CMK (cell line): ENCODE results near the gene TTC28.

Source experiments
- DNase-seq: peaks from one replicate; pipeline ENCODE4 v3.0.0-alpha.2; 2010; ENCODE audit warnings: low read depth

The TTC28 gene

GRCh38 chr22:28351476-28351875, 328.2 kb downstream of the TTC28 start:
- no peak for DNase-seq

GRCh38 chr22:28348613-28349609, 330.7 kb downstream of the TTC28 start:
- no peak for DNase-seq

GRCh38 chr22:28346308-28346707, 333.3 kb downstream of the TTC28 start:
- no peak for DNase-seq

- no peak for DNase-seq
Measured at GRCh38 chr22:28344918-28345703, 334.5 kb downstream of the TTC28 start.

GRCh38 chr22:28341001-28341400, 338.6 kb downstream of the TTC28 start:
- no peak for DNase-seq

- DNase-seq, result no peak
Measured at GRCh38 chr22:28333088-28333487, 346.6 kb downstream of the TTC28 start.

GRCh38 chr22:28332410-28332809, 347.2 kb downstream of the TTC28 start:
- DNase-seq, result no peak

GRCh38 chr22:28331695-28332094, 347.9 kb downstream of the TTC28 start:
- DNase-seq, result no peak

GRCh38 chr22:28329186-28330073, 350.2 kb downstream of the TTC28 start:
- DNase-seq, result no peak

GRCh38 chr22:28328756-28329155, 350.9 kb downstream of the TTC28 start:
- no peak for DNase-seq

- DNase-seq, result no peak
Measured at GRCh38 chr22:28316014-28316413, 363.6 kb downstream of the TTC28 start.

GRCh38 chr22:28314959-28315358, 364.7 kb downstream of the TTC28 start:
- no peak for DNase-seq

- no peak for DNase-seq
Measured at GRCh38 chr22:28310299-28310698, 369.3 kb downstream of the TTC28 start.

GRCh38 chr22:28299753-28300152, 379.9 kb downstream of the TTC28 start:
- DNase-seq, result no peak

- no peak for DNase-seq
Measured at GRCh38 chr22:28299309-28299708, 380.3 kb downstream of the TTC28 start.

GRCh38 chr22:28297504-28297903, 382.1 kb downstream of the TTC28 start:
- DNase-seq, result peak; percentile 1

- DNase-seq, result no peak
Measured at GRCh38 chr22:28296452-28296851, 383.2 kb downstream of the TTC28 start.

- DNase-seq, result no peak
Measured at GRCh38 chr22:28283068-28283654, 396.5 kb downstream of the TTC28 start.

- no peak for DNase-seq
Measured at GRCh38 chr22:28282405-28283067, 397.1 kb downstream of the TTC28 start.

GRCh38 chr22:28279888-28280287, 399.8 kb downstream of the TTC28 start:
- DNase-seq, result no peak

GRCh38 chr22:28269277-28269676, 410.4 kb downstream of the TTC28 start:
- no peak for DNase-seq
